Left kidney (tissue), 2 donors: ENCODE results near the gene FCRL1. TPM values are rescaled to one million over a fixed set of nuclear protein-coding genes. Genes with fewer than 3 reads are reported as not detected.

Source experiments
- DNase-seq: peaks from one replicate; pipeline ENCODE4 v3.0.0-alpha.2; 2013
- polyA plus RNA-seq: library from polyadenylated mRNA; unstranded; fragments of 120-200 nt; gene quantifications from one replicate; pipeline ENCODE4 v1.2.1, GENCODE V29; 2013; ENCODE audit not compliant: insufficient read length

Gene FCRL1
- polyA plus RNA-seq, 1 donor: 0.05 TPM

DNA sequence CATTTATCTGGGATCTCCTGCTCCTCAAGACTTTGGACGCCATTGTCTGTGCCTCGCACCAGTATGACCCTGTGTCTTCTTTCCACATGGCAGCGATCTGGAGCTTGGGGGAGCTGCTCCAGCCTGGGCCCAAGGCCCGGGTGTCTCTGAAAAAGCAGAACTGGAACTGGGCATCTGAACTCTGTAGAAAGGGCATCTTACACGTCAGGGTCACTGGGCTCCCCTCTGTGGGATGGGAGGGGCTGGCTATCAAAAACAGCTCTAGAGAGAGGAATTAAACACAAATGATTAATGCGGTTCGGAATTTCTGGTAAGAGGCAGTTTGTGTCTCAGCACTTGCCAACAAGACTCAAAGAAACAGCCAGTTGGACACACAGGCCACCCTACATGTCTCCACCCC is 16.1 kb downstream of the FCRL1 start:
- DNase-seq: no peak

DNA sequence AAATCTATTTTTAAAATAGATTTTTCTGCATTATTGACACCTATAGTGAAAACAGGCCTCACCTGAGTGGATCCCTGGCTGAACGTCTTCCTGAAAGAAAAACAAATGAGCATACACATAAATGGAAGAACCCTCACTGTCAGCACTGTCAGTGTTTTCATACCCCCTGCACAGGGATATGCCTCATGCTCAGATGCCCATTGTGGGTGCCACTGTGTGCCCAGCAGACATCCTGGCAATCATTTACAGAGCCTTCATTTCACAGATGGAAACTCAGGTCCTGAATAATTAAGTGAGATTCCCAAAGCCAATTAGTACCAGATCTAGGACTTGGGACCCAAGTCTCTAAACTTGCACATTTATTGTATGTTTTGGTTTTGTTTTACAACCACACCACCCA is 19.9 kb downstream of the FCRL1 start:
- DNase-seq: no peak

DNA sequence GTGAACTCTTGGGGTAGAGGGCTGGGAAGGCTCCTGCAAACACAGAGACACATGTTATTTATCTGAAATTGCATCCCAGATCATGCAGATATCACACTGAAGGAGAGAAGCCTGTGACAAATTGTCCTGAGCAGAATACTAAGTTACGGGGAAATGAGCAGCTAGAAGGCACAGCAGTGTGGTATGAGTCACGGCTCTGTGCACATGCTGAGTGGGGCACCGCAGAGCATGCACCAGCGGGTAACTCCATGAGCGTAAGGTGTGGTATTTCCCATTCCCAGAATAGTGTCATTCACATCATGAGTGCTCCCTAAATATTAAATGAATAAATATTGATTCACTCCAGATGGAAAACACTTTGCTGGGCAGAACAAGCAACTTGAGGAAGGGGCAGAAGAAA is 21.7 kb downstream of the FCRL1 start:
- DNase-seq: no peak

DNA sequence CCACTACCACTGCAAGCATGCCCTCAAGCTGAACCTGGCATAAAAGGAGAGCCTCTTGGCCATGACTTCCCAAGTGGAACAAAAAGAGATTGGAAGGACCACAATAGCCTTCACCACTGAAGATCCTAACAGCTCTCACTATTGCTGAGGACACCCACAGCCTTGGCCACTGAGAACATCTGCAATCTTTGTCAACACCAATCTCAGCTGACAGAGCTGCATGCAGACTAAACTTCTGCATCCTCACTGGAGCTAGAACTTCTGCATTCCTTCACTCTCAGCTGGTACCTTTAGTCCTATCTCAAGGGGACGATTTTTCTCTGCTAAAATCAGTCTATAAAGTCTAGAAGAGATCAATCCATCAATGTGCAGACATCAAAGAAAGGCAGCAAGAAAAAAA is 34.7 kb downstream of the FCRL1 start:
- DNase-seq: no peak

DNA sequence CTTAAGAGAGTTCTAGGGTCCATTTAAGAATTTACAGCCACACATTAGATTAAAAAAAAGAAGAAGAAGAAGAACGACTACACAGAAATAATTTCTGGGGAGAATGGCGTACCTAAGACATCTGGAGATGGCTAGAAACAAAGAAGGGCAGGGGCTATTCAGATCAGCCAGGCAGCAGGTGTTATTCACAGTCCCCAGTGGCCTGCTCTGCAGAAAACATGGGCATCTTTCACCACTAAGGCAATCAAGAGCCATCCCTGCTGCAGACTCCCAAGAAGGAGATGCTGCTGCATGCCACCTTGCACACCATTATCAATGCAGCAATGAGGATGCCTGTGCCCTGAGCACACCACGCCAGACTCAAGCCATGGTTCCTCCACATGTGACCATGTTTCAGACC is 35.1 kb downstream of the FCRL1 start:
- no peak for DNase-seq

DNA sequence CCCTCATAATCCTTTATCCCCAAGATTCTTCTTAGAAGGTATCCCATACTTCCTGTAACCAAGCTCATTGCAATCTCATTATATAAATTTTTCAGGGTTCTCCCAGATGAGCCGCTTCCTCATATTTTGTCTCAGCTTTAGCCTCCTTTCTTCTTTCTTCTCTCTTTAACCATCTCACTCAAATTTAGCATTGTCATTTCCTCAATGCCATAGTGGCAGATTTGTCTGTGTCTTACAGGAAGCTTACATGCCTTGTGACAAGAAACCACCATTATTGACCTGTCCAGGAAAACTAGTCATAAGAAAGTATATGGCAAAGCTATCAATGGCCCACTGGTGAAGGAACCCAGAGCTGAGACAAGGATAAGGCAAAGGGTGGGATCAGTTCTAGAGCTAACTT is 37.0 kb downstream of the FCRL1 start:
- DNase-seq: no peak

DNA sequence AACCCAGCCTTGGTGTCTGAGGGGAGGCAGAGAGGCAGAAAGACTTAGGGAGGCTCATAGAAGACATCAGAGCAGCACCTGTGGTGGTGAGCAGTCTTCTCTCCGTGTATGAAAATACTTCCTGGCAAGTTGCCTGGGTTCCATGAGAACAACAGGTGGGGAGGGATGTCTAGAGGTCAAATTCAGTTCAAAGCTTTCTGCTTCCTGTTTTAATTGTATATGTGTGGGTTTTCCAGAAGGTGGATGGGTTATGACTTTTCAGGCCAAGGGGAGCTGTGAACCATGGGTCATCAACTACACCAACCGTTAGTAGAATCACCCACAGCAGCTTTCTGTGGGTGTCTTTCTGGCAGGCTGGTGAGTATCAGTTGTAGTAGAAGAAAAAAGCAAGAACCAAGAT is 38.9 kb downstream of the FCRL1 start:
- DNase-seq: no peak

DNA sequence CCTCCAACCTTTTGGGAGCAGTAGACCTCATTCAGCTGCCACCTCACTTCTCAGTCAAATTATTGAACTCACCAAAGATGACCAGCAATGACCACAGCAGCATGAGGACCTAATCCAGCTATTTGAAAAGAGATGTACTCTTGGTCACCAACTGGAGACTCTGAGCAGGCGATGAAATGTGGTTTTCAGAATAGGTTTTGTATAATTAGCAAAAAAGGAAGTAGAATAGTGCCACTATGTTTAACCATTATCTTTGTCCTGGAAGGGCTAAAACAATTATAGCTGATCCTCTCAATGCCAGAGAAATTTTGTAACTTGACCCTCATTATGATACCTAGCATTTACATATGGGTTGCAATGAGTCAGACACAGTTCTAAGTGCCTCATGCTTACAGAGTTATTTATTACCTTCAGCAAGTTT is 42.9 kb downstream of the FCRL1 start, which contains the start of gene FCRL2:
FCRL2 (minus strand) TSS at position 162 of the 421 bp plus-strand sequence; CDS start at position 103, 59 bp downstream.
- DNase-seq: no peak

DNA sequence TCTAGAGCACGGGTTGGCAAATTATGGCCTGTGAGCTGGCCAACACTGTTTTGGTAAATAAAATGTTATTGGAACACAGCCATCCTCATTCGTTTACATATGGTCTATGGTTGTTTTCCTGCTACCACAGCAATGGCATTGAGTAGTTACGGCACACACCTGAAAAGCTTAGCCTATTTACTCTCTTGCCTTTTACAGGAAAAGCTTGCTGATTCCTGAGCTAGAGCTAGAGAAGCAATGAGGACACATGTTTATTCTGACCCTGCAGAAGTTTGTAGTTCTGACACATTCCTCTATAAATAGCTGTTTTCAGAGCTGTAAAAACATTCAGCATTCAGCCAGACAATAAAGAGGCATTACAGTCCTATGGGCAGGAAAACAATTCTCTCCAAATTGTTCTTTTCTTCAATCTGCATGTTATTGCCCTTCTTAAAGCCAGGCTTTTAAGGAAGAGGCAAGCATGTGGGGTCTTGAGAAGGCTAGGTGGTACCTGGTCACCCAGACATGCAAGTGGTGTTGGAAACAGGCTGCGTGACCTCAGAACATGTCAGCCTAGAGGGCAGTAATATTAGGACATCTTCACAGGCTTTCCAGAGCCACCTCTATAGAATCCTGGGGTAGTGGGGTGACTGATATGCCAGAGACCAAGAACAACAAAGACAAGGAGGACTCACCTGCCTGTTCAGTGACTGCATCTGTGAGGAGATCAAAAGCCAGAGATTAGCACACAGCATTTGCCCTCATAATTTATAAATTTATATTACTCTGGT is 44.6 kb downstream of the FCRL1 start:
- no peak for DNase-seq

DNA sequence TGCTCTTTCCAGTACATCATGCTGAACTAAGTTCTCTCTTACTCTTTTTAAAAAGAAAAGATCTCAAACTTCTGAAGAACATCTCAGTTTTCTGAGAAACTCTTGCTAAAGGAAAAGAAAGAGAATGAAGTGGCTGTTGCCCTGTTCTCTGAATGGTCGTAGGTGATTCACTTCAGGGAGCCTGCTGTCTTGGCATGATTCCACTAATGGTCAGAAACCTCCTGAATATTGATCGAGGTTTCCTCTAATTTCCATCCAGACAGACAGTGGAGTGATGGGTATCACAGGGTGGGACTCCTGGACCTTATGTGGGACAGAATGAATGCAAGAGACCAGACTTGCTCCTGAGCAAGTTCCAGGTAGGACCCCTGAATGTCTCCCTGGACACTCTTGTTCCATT is 45.5 kb downstream of the FCRL1 start:
- DNase-seq: no peak

DNA sequence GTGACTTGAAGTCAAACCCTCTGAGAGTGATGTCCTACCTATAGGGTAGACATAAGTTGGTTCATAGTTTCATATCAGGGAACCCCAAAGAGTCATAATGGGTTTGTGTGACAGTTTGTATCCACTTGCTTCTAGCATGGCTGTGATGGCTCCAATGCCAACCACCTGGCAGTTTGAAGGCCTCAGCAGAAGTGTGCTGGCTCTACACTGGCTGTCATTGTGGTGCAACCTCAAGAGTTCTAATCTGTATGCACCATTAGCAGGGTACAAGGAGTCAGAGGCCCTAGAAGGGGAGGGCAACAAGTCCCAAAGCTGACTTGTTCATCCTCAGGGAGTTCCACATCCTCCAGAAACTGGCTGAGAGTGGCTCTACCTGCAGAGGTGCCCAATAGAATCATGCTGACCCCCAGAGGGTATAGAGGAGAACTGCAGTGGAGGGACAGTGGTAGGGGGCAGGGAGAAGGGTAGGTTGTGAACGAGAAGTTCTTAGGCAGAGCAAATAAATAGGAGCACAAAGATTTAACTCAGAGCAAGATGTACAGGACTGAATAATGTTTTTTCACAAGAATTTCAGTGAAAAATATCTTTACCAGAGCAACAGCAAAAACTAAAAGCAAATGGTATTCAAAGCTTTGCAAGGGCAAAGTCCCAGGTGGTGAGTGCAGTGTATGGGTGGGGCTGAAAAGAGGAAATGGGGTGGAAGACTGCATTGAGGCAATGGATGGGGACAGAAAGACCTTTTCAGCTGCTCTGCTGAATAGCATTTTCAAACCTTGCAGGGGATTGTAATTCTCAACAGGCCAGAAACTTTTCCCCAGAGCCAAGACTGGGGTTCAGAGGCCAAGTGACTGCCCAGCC is 46.2 kb downstream of the FCRL1 start:
- no peak for DNase-seq

DNA sequence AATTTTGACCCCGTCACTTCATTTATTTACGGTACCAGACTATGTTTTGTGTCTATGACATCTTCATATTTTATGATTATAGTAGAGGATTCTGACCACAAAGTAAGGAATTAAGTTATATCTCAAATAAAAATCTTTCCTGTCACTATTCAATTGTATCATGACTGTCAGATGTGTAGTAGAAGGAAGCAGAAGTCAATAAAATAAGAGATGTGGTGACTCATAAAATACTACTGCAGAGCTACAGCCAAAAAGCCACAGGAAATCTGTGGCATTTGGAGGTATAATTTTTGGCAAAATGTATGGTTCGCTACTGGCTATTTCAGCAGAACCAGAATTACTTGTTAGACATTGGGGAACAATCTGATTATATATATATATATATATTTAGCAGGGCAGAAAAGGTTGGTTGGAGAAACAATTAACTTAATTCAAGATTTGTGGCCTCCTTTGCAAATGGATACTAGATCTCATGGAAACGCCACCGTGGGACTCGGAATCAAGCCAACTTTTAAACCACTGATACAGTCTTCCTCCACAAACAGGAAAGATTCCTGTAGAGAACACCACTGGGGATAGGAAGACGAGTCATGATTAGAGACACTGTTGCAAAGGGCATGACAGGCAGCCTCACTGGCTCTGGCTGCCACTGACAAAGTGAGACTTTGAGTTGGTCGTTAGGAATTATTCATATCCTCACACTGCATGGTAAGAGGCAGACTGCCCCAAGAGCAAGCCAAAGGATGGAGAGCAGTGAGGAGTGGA is 48.1 kb downstream of the FCRL1 start:
- no peak for DNase-seq

DNA sequence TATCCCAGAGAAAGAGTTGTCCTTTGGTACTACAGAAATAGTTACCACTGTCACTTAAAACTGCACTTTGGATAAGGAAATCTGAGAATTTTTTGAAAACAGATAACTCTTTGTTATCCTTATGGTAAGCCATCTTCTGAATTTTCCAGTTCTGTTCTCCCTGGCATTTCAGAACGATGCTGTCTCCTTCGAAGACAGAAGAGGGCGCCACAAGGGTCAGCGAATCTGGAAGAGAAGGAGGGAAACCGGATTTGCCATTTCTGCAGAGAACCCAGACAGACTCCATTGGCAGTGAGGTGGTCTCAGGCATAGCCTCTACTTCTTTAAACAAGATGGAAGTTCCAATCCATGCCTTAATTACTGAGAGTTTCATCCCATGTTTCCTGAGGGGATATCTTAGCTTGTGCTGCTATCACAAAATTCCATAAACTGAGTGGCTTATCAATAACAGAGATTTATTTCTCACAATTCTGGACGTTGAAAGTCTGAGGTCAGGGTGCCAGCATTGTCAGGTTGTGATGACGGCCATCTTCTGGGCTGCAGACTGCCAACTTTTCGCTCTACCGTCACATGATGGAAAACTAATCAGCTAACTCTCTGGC is 49.4 kb downstream of the FCRL1 start:
- no peak for DNase-seq

DNA sequence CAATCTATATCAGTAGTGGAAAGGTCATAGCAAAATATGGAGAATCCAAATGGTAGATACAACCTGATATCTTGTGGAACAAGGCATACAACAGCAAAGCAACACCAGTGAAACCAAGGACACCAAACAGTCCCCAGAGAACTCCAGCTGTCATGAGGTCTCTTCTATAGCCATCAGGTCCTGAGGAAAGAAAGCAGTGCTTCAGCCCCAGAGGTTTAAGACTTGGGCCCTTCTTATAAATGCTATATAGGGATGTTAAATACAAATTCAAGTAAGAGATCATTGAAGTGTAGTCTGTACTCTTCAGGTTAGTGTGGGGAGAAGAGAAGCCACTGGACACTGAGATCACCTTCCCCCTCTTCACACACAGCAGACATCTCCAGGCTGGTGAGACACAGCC is 53.1 kb downstream of the FCRL1 start:
- no peak for DNase-seq

DNA sequence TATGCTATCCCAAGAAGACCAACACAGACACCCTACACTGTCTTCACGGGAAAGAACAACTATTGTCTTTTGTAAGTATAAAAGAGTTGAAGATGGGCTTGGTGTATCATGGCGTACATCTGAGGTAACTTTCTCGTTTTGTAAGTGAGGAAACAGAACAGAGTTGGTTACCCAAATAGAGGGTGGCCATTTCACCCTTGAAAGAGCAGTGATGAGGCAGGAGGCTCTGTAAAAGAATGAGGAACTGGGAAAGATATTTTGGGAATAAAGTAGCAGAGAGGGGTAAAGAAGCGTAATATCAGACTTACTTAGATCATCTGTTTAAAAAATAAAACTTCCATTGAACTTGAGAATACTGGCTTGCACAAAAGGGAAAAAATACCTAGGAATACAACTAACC is 61.9 kb downstream of the FCRL1 start:
- DNase-seq: no peak

DNA sequence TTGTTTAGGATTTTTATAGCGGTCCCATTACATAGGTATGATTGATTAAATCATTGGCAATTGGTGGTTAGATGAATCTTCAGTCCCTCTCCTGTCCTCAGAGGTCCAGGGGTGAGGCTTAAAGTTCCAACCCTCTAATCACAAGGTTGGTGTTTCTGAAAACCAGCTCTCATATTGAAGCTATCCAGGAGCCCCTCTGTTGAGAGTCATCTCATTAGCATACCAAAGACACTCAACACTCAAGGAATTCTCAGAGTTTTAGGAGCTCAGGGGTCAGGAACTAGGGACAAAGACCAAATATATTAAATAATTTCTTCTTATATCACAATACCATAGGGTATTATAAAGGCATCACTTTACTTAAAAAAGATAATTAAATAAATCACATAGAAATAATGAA is 66.3 kb downstream of the FCRL1 start:
- no peak for DNase-seq

DNA sequence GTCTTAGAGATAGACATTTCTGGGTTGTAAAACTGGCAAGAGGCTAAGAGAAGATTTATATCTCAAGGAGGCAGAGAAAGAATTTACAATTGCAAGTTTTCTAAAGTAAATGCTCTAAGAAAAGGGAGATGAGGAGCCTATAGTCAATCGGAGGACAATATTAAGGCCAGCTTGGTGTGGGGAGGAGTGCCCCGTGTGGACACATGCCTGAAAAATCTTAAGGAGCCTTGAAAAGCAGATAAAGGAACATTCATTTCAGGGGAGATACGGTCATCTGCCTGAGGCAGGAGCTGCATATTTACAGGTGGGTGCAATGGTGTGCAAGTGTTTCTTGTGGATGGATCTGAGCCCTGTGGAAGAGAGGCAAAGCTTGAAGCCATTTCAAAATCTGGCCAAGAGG is 68.6 kb downstream of the FCRL1 start:
- no peak for DNase-seq

DNA sequence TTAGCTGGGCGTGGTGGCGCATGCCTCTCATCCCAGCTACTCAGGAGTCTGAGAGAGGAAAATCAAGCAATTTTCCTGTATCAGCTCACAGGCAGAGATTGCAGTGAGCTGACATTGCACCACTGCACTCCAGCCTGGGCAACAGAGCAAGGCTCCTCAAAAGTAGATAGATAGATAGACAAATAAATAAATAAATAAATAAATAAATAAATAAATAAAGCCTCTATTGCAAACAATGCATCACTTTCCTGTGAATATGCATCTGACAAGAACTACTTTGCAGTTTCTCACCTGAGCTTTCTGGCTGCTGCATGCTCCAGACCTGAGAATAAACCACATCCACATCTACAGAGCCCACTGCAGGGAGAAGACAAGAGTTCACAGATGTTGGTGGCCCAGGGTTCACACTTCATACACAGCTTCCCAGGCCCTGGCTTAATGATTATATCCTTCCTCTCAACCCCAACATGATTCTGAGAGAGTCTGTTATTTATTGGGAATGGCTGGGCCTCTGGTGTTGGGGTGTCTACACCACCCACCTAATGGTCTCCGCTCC is 71.6 kb downstream of the FCRL1 start:
- DNase-seq: no peak
